8988T (cell line): Measurements from ENCODE around the gene TANGO6.

Experiments used
- DNase-seq: peaks from one replicate; pipeline ENCODE4 v3.0.0; 2011

TANGO6 gene

GRCh38 chr16:68915589-68915988 is 72.3 kb downstream of the TANGO6 start:
- DNase-seq = no peak

DNA sequence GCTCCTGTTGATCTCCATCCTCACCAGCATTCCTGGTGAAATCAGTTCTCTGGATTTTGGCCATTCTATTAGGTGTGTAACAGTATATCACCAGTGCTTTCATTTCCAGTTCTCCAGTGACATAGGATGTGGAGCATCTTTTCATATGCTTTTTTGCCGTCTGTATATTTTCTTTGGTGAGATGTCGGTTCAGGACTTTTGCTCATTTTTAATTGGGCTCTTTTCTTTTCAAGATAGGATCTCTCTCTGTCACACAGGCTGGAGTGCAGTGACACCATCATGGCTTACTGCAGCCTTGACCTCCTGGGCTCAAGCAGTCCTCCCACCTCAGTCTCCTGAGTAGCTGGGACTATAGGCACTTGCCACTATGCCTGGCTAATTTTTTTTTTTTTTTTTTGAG is 74.2 kb downstream of the TANGO6 start:
- DNase-seq = no peak

DNA sequence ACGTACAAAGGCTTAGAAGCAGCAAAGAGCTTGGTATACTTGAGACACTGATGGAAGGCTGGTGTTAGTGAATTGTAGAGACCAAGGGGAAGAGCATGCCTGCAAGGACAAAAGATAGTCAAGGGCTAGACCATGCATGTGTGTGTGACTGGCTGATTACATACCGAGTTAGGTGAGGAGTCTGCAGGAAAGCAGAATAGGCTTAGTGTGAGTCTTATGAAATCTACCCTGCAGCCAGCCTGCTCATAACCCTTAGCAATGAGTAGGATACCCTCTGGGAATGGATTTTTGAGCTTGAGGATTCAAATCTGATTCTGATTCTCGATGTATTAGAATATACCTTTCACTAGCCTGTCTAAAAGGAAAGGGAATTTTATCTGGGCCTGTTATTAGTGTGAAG is 77.0 kb downstream of the TANGO6 start:
- no peak for DNase-seq

- peak; percentile 63 for DNase-seq
Observed at GRCh38 chr16:68921637-68922036, 78.3 kb downstream of the TANGO6 start.

DNA sequence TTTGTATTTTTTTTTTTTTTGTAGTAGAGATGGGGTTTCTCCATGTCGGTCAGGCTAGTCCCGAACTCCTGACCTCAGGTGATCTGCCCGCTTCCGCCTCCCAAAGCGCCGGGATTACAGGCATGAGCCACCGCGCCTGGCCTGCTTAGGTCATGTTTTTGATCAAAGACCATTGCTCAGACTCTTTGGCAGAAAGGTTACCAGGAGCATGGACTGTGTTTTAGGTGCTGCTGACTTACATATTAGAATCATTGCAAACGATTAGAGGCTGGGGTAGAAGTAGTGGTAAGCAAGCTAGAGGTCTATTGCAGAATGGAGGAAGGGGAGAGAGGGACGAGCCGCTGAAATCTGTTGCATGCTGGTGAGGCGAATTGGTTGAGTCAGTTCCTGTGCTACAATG is 79.8 kb downstream of the TANGO6 start:
- DNase-seq = no peak

- no peak for DNase-seq
Observed at GRCh38 chr16:68927018-68927417, 83.7 kb downstream of the TANGO6 start.

- no peak for DNase-seq
Observed at GRCh38 chr16:68931196-68931595, 87.9 kb downstream of the TANGO6 start.

DNA sequence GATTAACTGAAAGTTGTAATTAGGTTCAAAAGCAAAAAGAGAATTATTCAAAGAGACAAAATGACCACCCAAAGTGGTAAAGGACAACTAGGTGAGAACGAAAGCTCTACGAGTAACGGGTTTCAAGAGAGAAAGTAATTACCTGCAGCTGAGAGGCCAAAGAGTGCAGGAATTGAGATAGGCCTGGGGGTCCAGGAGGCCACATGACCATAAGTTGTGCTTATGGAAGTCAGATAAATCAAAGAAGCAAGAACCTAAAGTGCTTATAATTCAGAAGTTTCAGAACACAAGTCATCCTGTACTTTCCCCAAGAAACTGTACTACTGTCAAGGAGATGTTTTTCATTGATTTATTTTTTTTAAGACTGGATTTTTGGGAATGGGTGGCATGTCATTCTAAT is 91.1 kb downstream of the TANGO6 start:
- DNase-seq = no peak

DNA sequence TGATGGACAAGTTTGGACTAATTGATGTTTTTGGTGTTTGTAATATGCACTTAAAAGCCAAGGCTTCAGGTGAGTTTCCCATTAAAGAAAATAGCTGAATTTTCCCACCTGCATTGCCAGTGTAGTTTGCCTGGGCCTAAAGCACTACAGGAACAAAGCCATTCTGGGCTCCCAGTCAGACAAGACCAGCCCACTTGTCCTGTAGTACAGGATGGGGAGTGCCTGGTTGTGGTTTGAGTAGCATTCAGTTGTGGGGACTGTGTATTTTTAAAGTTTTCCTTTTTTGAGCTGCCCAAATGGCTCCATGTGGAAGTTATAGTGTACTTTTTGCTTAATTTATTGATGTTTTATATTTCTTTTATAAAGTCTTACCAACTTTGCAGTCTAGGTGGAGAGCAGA is 91.7 kb downstream of the TANGO6 start:
- no peak for DNase-seq

GRCh38 chr16:68936736-68937631 is 93.7 kb downstream of the TANGO6 start:
- DNase-seq = no peak

DNA sequence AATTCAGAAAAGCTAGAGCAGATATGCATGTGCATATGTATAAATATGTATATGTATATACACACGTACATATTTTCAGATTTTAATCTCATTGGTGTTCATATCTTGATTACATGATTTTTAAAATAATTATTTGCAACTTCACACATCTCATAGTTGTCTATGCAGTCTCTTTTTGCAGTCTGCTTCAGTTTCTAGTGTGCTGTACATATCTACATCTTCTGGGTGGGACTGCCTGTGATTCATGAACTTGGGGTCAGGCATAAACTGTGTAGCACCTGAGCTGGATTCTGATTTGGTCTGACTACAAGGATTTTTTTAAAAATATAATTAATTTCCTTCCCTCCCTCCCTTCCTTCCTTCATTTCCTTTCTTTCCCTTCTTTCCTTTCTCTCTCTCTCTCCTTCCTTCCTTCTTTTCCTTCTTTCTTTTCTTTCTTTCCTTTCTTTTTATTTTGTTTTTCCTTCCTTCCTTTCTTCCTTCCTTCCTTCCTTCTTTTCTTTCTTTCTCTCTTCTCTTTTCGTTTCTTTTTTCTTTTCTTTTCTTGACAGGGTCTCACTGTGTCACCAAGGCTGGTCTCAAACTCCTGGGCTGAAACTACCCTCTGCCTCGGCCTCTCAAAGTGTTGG is 96.5 kb downstream of the TANGO6 start:
- no peak for DNase-seq

DNA sequence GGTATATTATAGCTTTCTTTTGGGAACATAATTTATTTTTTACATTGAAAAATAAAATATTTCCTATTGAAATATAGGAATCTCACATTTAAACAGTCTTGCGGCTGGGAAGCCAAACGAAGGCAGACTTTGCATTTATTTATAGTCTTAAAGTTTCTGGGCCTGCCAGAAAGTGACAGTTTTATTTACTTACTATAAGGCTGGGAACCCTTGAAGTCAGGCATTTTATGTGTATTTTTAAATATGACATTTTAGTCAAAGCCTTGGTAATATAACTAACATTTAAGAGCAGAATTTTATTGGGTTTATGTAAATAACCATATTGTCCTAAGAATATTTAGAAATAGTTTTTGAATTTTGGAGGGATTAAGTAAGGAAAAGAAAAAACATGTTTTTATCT is 97.5 kb downstream of the TANGO6 start:
- DNase-seq = no peak

DNA sequence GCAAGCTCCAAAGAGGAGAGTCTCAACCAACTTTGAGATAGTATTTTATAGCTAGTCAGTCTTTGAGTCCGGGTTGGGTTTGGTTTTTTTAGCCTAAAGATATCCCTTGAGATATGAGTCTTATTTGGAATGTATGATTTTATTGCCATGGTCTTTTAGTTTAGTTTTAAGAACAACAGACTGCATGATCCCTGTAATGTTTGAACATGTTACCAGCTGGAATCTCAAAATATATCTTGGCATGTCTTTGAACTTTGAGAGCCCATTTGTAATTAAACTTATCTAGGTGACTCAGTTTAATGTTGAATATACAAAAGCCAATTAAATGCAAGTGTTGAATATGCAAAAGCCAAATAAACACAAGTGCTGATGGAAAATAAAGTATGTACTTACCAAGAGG is 100.6 kb downstream of the TANGO6 start:
- DNase-seq = no peak

GRCh38 chr16:68948230-68948910 is 105.0 kb downstream of the TANGO6 start:
- DNase-seq = no peak

GRCh38 chr16:68951991-68952877 is 108.9 kb downstream of the TANGO6 start:
- DNase-seq = no peak

DNA sequence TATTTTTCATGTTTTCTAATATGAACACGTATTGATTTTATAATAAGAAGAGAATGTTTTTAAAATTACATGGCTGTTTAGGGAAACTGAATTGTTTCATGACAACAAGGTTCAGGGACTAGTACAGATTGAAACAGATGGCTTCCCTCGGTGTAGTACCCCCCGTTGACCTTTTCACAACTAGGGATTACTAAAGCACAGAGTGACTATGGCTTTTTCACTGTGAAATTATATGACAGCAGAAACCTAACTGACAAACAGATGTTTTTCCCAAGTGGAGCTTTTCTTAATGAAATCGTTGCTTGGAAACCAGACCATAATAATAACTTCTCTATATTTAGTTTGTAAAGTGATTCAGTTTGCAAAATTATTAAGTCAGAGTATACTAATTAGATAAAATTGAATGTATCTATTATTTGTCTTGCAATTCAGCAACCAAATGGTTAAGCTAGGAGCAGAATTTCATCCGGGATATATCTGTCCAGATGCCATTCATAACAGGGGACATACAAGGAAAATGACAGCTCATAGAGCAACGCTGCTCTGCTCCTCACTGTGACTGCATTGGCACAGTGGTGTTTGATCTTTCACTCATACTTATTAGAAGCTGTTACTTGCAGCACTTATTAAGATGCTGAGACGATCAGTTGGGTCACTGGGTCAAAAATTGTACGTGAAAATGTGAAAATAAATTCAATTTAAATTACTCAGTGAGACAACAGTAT is 111.7 kb downstream of the TANGO6 start:
- DNase-seq = no peak

GRCh38 chr16:68960910-68961309 is 117.6 kb downstream of the TANGO6 start:
- no peak for DNase-seq

GRCh38 chr16:68961778-68962402 is 118.6 kb downstream of the TANGO6 start:
- DNase-seq = no peak

GRCh38 chr16:68969338-68969737 is 126.0 kb downstream of the TANGO6 start:
- no peak for DNase-seq

GRCh38 chr16:68972013-68972412 is 128.7 kb downstream of the TANGO6 start:
- DNase-seq = no peak

- DNase-seq = peak; percentile 33
Observed at GRCh38 chr16:68972720-68973119, 129.4 kb downstream of the TANGO6 start.
